Measurements from ENCODE around the gene ZNF516. TPM values are rescaled to one million over a fixed set of nuclear protein-coding genes. Genes with fewer than 3 reads are reported as not detected.

Gene ZNF516
- total RNA-seq, 1 donor from 2014 or later, result 14.8 TPM

DNA sequence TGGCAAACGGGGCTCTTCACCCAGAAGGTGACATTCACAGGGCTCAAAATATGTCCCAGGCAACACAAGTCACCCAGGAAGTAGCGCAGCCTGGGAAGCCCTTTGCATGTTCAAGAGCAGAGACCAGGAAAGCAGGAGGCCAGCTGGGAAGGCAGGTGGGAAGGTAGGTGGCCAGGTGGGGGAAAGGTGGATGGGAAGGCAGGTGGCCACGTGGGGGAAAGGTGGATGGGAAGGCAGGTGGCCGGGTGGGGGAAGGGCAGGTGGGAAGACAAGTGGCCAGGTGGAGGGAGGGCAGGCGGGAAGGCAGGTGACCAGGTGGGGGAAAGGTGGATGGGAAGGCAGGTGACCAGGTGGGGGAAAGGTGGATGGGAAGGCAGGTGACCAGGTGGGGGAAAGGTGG is 102.7 kb downstream of the ZNF516 start:
- DNase-seq (ENCODE audit: low read depth), result no peak
- TF ChIP-seq, protein P1, sequence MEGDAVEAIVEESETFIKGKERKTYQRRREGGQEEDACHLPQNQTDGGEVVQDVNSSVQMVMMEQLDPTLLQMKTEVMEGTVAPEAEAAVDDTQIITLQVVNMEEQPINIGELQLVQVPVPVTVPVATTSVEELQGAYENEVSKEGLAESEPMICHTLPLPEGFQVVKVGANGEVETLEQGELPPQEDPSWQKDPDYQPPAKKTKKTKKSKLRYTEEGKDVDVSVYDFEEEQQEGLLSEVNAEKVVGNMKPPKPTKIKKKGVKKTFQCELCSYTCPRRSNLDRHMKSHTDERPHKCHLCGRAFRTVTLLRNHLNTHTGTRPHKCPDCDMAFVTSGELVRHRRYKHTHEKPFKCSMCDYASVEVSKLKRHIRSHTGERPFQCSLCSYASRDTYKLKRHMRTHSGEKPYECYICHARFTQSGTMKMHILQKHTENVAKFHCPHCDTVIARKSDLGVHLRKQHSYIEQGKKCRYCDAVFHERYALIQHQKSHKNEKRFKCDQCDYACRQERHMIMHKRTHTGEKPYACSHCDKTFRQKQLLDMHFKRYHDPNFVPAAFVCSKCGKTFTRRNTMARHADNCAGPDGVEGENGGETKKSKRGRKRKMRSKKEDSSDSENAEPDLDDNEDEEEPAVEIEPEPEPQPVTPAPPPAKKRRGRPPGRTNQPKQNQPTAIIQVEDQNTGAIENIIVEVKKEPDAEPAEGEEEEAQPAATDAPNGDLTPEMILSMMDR (conservative IDR thresholded peaks at IDR 0.05; ENCODE audit: low read depth, low read length), result no peak
- H3K4me3 ChIP-seq (ENCODE audit: low read depth, low read length), result no peak overlapping the region

DNA sequence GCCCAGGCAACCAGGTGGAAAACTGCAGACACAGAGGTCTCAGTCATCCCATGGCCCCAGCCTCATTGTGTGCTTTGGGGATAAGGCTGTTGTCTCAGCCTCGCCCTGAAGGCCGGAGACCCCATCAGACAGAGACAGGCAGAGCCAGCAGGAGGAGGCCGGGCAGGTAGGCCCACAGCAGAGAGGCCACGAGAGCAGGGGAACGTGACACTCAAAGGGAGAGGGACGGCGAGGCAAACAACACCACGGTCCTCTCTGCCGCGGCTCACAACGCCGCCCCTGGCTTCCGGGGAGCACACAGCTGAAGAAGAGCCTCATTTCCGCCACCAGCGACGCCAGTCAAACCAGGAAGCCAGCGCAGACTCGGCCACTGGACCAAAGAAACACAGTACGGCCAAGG is 103.3 kb downstream of the ZNF516 start:
- no peak overlapping the region for H3K4me3 ChIP-seq (ENCODE audit: low read depth, low read length)
- TF ChIP-seq, protein P1 (conservative IDR thresholded peaks at IDR 0.05; ENCODE audit: low read depth, low read length), result no peak

DNA sequence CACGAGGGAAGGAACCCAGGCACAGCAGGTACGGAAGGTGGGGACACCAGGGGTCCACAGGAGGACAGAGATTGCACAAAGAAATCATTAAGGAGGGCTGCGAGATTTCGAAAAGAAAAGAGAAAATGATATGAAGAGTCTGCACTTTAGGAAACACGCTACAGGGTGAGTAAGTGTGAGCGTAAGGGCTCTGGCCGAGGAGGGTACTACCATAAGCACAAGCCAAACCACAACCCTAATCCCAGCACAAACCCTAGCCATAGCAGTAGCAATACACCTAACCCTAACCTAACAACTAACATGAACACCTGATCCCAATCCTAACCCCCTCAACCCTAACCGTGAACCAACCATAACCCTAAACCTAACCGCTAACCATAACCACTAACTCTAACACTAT is 104.0 kb downstream of the ZNF516 start:
- TF ChIP-seq, protein P1 (conservative IDR thresholded peaks at IDR 0.05; ENCODE audit: low read depth, low read length), result no peak
- DNase-seq (ENCODE audit: low read depth), result no peak
- H3K4me3 ChIP-seq (ENCODE audit: low read depth, low read length), result no peak overlapping the region

More for the DNA sequence above, 103.3 kb downstream of the ZNF516 start:
- DNase-seq (ENCODE audit: low read depth), result no peak

DNA sequence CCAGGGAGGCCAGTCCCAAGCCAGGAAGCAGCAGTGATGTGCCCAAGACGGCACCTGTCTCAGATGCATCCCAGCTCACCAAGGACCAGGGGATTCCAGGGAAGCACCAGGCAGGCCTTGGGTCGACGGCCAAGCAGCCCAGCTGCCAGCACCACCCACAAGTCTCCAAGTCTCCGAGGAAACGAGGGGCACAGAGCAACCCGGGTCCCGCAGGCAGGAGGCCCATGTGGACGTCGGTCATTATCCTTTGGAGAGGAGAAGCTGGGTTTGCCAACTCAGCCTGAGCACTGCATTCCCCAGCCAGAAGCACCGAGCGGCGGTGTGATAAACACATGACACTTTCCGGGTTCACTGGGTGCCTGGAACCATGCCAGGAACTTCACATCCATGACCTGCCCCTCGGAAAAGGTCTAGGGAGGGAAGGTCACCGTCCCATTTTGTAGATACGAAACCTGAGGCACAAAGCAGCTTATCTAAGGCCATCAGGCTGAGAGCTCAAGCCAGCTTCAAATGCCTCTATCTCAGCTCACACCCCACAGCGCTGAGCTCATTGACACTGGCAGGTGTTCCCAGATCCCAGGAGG is 104.5 kb downstream of the ZNF516 start:
- DNase-seq (ENCODE audit: low read depth), result no peak
- no peak overlapping the region for H3K4me3 ChIP-seq (ENCODE audit: low read depth, low read length)
- TF ChIP-seq, protein P1 (conservative IDR thresholded peaks at IDR 0.05; ENCODE audit: low read depth, low read length), result no peak

DNA sequence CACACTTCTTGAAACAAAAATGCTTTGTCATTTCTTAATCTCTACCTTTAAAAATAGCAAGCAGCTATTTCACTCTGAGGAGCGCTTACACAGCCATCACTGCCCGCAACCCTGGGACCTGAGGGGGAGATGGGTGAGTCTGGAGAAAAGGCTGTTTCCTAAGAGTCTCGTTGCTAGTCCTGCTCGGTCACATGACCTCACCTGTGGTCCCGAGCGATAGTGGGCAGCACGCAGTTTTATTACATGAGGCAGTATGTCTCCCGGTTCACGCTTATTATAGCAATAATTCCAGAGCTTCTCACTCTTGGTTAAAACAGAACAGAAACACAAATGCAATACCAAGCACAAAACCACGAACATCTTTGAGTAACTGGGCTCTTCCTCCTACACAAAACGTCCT is 105.3 kb downstream of the ZNF516 start:
- no peak overlapping the region for H3K4me3 ChIP-seq (ENCODE audit: low read depth, low read length)
- no peak for DNase-seq (ENCODE audit: low read depth)
- TF ChIP-seq, protein P1 (conservative IDR thresholded peaks at IDR 0.05; ENCODE audit: low read depth, low read length), result no peak

DNA sequence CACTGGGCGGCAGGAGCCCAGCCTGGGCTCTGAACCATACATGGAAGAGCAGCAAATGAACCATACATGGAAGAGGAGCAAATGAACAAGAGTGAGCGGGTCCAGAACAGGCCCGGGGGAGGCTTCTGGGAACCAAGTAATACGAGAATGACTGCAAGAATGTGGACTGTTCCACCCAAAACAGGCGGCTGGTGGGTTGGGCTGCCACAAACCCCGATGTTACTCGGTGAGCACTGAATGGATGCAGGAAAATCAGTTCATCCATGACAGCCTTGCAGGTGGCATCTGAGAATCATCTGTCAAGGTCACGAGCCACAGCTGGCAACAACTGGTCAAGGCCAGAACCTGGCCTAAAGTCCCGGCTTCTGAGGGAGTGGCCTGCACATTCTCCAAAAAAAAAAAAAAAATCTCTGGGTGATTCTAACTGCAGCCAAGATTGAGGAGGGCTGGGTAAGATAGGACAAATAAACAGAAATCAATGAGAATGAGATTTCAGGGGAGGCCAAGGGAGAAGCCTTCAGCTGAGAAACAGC is 106.1 kb downstream of the ZNF516 start:
- no peak for DNase-seq (ENCODE audit: low read depth)
- TF ChIP-seq, protein P1 (conservative IDR thresholded peaks at IDR 0.05; ENCODE audit: low read depth, low read length), result no peak
- H3K4me3 ChIP-seq (ENCODE audit: low read depth, low read length), result no peak overlapping the region

DNA sequence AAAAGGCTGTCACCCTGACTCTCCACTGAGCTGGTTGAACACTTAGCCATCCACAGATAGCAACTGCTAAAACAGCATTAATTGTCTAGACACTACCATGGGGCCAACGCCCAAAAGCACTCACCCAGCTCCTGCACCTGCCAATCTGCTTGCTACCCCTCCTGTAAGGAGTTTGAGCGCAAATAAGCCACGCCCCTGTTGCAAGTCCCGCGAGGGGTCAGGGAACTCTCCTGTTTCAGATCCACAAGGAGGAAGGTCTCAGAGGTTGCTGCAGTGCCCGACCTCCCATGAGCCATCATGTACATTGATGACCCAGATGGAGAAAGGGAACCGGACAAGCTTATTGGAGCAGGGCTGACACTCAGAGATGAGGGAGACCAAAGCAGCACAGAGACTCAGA is 106.8 kb downstream of the ZNF516 start:
- TF ChIP-seq, protein P1 (conservative IDR thresholded peaks at IDR 0.05; ENCODE audit: low read depth, low read length), result no peak
- no peak overlapping the region for H3K4me3 ChIP-seq (ENCODE audit: low read depth, low read length)
- DNase-seq (ENCODE audit: low read depth), result no peak
